Retinal pigment epithelial cell (primary cell): ENCODE measurements around the gene RAB3C.
"Not testable (repeated sequence)": the region's sequence is repeated elsewhere in the genome, so short reads cannot be mapped to it uniquely, and the experiment has no call there.

ENCODE experiments used
- DNase-seq: peaks from one replicate; pipeline ENCODE4 v3.0.0-alpha.2; 2010; ENCODE audit warnings: low read depth
- H3K4me3 ChIP-seq: 2 replicates; pipeline ENCODE4 v1.5.1; 2011; ENCODE audit warnings: mild to moderate bottlenecking, low read length, control low read depth, moderate library complexity
- TF ChIP-seq, protein P1 (sequence below): conservative IDR thresholded peaks from 2 replicates; pipeline ENCODE4 v1.5.1; 2011; ENCODE audit warnings: low read depth, low read length, control low read depth, inconsistent platforms

RAB3C gene, protein sequence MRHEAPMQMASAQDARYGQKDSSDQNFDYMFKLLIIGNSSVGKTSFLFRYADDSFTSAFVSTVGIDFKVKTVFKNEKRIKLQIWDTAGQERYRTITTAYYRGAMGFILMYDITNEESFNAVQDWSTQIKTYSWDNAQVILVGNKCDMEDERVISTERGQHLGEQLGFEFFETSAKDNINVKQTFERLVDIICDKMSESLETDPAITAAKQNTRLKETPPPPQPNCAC

DNA sequence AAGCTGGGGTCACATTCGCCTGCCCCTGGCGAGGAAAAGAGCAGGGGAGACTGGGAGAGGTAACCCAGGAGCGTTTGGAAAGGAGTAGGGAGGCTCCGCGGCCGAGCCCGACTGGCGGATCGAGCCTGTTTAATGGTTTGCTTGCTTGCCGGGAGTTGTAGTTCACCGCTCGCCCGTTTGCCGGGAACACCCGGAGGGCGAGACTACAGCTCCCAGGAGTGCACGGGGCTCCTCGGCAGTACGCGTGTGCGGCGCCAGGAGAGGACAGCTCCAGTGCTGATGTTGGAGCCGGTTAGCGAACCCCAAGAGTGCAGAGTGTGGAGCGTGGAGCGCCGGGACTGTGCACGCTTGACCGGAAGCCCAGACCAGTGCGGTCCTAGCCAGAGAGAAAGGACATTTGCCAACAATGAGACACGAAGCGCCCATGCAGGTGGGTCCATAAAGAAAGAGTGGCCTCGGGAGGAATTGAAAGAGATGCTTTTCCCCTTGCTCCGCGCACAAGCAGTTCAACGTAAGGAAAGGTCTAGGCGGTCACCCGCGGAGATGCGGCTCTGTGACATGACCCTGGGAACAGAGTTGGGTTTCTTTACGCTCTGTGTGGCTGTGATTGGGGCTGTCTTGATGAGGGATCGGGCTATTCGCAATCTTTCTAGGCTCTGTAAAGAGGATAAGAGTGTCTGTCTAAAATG, at the start of gene RAB3C:
RAB3C (plus strand) TSS at position 273 of the 689 bp plus-strand sequence; CDS start at position 407, 134 bp downstream.
- peak within 1 kb of the TSS; percentile 57 for H3K4me3 ChIP-seq
- TF ChIP-seq, protein P1, sequence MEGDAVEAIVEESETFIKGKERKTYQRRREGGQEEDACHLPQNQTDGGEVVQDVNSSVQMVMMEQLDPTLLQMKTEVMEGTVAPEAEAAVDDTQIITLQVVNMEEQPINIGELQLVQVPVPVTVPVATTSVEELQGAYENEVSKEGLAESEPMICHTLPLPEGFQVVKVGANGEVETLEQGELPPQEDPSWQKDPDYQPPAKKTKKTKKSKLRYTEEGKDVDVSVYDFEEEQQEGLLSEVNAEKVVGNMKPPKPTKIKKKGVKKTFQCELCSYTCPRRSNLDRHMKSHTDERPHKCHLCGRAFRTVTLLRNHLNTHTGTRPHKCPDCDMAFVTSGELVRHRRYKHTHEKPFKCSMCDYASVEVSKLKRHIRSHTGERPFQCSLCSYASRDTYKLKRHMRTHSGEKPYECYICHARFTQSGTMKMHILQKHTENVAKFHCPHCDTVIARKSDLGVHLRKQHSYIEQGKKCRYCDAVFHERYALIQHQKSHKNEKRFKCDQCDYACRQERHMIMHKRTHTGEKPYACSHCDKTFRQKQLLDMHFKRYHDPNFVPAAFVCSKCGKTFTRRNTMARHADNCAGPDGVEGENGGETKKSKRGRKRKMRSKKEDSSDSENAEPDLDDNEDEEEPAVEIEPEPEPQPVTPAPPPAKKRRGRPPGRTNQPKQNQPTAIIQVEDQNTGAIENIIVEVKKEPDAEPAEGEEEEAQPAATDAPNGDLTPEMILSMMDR: no peak
- peak; percentile 78 for DNase-seq

DNA sequence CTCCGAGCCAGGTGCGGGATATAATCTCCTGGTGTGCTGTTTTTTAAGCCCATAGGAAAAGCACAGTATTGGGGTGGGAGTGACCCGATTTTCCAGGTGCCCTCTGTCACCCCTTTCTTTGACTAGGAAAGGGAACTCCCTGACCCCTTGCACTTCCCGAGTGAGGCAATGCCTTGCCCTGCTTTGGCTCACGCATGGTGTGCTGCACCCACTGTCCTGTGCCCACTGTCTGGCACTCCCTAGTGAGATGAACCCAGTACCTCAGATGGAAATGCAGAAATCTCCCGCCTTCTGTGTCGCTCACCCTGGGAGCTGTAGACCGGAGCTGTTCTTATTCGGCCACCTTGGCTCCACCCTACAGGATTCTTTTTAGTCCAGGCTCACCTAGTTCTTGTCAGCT, 40.9 kb upstream of the RAB3C start:
- not testable (repeated sequence) for H3K4me3 ChIP-seq, DNase-seq

DNA sequence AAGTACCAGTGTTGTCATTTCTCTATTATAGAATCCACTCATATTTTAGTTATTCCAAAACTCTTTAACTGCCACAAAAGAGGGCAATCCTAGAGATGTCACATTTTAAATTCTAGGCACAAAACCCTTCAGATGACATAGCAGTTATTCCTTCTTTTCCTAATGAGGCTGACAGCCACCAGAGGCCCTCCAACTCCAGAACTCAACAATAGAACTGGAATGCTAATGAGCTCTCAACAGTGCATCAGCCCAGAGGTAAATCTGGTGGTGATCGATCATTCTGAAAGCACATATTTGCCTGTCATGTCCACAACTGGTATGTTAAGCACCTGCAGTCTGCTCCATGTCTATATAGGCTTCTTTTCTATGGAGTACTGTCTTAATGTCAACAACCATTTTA, 40.2 kb upstream of the RAB3C start:
- no peak overlapping the region for H3K4me3 ChIP-seq
- TF ChIP-seq, protein P1: no peak
- no peak for DNase-seq

DNA sequence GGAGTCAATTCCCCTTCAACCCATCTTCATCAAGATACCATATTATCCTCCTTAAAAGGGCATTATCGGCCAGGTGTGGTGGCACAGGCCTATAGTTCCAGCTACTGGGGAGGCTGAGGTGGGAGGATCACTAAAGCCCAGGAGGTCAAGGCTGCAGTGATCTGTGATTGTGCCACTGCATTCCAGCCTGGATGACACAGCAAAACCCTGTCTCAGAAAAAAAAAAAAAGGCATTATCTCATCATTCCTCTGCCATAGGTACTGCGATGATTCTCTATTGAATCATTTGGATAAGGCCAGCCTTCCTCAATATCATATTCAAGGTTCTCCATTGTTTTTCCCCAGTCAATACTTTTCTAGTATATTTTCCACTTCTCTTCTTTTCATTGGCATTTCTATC, 39.2 kb upstream of the RAB3C start:
- DNase-seq: no peak
- TF ChIP-seq, protein P1: no peak
- no peak overlapping the region for H3K4me3 ChIP-seq

DNA sequence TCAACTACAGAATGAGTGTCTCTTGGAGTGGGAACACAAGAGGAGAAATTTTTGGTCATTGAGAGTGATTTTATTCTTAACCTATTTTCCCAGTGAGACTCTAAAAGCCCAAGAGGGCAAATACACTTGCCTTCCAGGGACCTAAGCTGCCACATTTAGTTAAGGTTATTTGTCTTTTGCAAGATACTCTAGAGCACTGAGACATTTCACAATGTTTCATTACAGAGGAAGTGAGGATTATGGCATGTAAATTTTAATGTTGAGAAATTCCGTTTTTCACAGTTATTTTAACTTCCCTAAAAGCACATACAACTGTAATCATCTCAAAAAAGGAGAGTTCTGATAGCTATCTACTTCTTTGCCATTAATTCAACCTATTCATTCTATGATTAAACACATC, 38.7 kb upstream of the RAB3C start:
- H3K4me3 ChIP-seq: no peak overlapping the region

DNA sequence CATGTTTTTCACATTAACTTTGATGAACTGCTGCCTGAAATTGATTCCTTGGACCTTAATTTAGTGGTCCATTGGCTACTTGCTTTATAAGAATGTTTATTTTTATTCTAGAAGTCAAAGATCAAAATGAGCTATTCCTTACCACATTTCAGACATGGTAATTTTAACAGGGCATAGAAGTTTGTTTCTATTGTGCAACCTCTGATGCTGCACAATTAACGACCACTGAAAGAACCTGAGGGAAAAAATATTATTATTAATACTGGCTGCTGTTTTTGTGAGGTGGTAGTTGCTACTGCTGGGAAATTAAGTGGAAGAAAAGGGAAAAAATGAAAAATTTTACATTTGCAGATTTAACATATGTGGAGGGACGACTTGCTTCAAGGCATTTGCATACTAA, 37.9 kb upstream of the RAB3C start:
- no peak overlapping the region for H3K4me3 ChIP-seq
- TF ChIP-seq, protein P1: no peak
- DNase-seq: no peak

More for the DNA sequence above, 38.7 kb upstream of the RAB3C start:
- DNase-seq: no peak
- TF ChIP-seq, protein P1: no peak

DNA sequence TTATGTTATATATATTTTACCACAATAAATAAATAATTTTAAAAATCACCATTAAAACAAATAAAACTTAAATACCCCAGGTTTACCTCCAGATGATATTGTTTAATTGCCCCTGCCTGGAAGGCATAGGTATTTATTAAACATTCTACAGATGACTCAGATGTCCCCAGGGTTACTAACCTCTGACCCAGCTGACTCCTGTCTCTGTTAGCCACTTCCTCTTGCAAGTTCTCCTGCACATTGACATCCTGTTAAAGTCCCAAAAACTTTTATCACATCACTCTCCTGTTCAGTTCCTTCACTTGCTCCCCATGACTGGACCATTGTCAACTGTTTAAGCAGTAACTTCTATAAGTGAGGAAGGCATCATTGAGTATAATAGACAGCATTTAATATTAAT, 37.0 kb upstream of the RAB3C start:
- no peak overlapping the region for H3K4me3 ChIP-seq
- no peak for DNase-seq
- TF ChIP-seq, protein P1: no peak
